Vagina (tissue), 2 donors: ENCODE measurements around the gene HARS2.

ENCODE experiments used
- POLR2AphosphoS5 ChIP-seq, 2 donors: sonication (generic); formaldehyde crosslinking; IDR thresholded peaks; one replicate each; pipeline ENCODE4 v1.9.0; 2017; ENCODE audit warnings: antibody characterized with exemption in 2 of 2, mild to moderate bottlenecking in 2 of 2, low read depth in 1 of 2; ENCODE audit not compliant: insufficient read depth in 1 of 2
- TF ChIP-seq, protein P1 (sequence below), 3 experiments: fragments of 450-650 bp in 2 of 3; fragments of 200-600 bp in 1 of 3; sonication (generic) in 1 of 3; IDR thresholded peaks; one replicate each; pipeline ENCODE4 v1.5.1; 2017 to 2019; ENCODE audit warnings: antibody characterized with exemption in 3 of 3, mild to moderate bottlenecking in 2 of 3, moderate library complexity in 2 of 3

DNA sequence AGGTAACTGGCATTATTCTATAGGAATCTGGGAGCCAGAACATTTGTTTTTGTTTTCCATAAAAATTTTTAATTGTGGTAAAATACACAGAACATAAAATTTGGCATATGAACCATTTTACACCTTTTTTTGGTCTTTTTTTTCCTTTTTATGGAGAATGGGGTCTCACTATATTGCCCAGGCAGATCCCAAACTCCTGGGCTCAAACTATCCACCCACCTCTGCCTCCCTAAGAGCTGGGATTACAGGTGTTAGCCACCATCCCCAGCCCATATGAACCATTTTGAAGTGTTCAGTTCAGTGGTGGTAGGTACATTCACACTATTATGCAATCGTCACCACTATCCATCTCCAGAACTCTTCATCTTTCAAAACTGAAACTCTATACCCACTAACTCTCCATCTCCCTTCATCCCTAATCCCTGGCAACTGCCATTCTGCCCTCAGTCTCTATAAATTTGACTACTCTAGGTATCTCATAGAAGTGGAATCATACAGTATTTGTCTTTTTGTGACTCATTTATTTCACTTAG lies 22.4 kb downstream of the HARS2 start:
- TF ChIP-seq, protein P1, sequence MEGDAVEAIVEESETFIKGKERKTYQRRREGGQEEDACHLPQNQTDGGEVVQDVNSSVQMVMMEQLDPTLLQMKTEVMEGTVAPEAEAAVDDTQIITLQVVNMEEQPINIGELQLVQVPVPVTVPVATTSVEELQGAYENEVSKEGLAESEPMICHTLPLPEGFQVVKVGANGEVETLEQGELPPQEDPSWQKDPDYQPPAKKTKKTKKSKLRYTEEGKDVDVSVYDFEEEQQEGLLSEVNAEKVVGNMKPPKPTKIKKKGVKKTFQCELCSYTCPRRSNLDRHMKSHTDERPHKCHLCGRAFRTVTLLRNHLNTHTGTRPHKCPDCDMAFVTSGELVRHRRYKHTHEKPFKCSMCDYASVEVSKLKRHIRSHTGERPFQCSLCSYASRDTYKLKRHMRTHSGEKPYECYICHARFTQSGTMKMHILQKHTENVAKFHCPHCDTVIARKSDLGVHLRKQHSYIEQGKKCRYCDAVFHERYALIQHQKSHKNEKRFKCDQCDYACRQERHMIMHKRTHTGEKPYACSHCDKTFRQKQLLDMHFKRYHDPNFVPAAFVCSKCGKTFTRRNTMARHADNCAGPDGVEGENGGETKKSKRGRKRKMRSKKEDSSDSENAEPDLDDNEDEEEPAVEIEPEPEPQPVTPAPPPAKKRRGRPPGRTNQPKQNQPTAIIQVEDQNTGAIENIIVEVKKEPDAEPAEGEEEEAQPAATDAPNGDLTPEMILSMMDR (IDR thresholded peaks at IDR 0.05): no peak
- TF ChIP-seq POLR2AphosphoS5 (IDR thresholded peaks at IDR 0.05; ENCODE audit: insufficient read depth in 1 of 2, low read depth in 1 of 2): no peak
